ENCODE results near the gene PSMA7. TPM values are rescaled to one million over a fixed set of nuclear protein-coding genes. Genes with fewer than 3 reads are reported as not detected.
"Not testable (repeated sequence)": the region's sequence is repeated elsewhere in the genome, so short reads cannot be mapped to it uniquely, and the experiment has no call there.

The PSMA7 gene
- total RNA-seq, 1 donor from 2014 or later = 201 TPM

- no peaks in the 10 kb centered on the region for H3K36me3 Mint-ChIP-seq
- H3K9me3 Mint-ChIP-seq = no peaks in the 10 kb centered on the region
- no peak overlapping the region for H3K4me3 Mint-ChIP-seq
- H3K4me1 Mint-ChIP-seq = peaks cover 4% of the 10 kb centered on the region
- no peak overlapping the region for H3K27ac Mint-ChIP-seq
- H3K27me3 Mint-ChIP-seq (ENCODE audit: low read depth) = peaks cover 42% of the 10 kb centered on the region
- DNase-seq (ENCODE audit: low spot score in 2 of 2, unreplicated experiment in 2 of 2) = no peak
- no peak for TF ChIP-seq CTCF (IDR thresholded peaks at IDR 0.05; ENCODE audit: unreplicated experiment)
Observed at GRCh38 chr20:62118113-62119043, 24.8 kb downstream of the PSMA7 start.

GRCh38 chr20:62117658-62118057, 25.5 kb downstream of the PSMA7 start:
- no peak for DNase-seq (ENCODE audit: low spot score in 2 of 2, unreplicated experiment in 2 of 2)
- peaks cover 3% of the 10 kb centered on the region for H3K4me1 Mint-ChIP-seq
- no peak for TF ChIP-seq CTCF (IDR thresholded peaks at IDR 0.05; ENCODE audit: unreplicated experiment)
- H3K9me3 Mint-ChIP-seq = no peaks in the 10 kb centered on the region
- peaks cover 44% of the 10 kb centered on the region for H3K27me3 Mint-ChIP-seq (ENCODE audit: low read depth)
- H3K36me3 Mint-ChIP-seq = no peaks in the 10 kb centered on the region
- no peak overlapping the region for H3K27ac Mint-ChIP-seq
- no peak overlapping the region for H3K4me3 Mint-ChIP-seq

GRCh38 chr20:62117362-62117646, 25.9 kb downstream of the PSMA7 start:
- Mint-ChIP-seq H3K4me3 (no peak overlapping the region), H3K36me3 (no peaks in the 10 kb centered on the region), H3K27me3 (ENCODE audit: low read depth) (peaks cover 44% of the 10 kb centered on the region), H3K4me1 (peaks cover 3% of the 10 kb centered on the region), H3K27ac (no peak overlapping the region), H3K9me3 (no peaks in the 10 kb centered on the region)
- no peak for DNase-seq (ENCODE audit: low spot score in 2 of 2, unreplicated experiment in 2 of 2)
- TF ChIP-seq CTCF (IDR thresholded peaks at IDR 0.05; ENCODE audit: unreplicated experiment) = no peak

GRCh38 chr20:62116558-62117361, 26.4 kb downstream of the PSMA7 start:
- Mint-ChIP-seq H3K9me3 (no peaks in the 10 kb centered on the region), H3K4me3 (no peak overlapping the region), H3K27me3 (ENCODE audit: low read depth) (peaks cover 44% of the 10 kb centered on the region), H3K36me3 (no peaks in the 10 kb centered on the region), H3K4me1 (peaks cover 3% of the 10 kb centered on the region), H3K27ac (no peak overlapping the region)
- no peak for DNase-seq (ENCODE audit: low spot score in 2 of 2, unreplicated experiment in 2 of 2)
- no peak for TF ChIP-seq CTCF (IDR thresholded peaks at IDR 0.05; ENCODE audit: unreplicated experiment)

GRCh38 chr20:62115800-62116407, 27.3 kb downstream of the PSMA7 start:
- not testable (repeated sequence) for H3K4me3 Mint-ChIP-seq, H3K4me1 Mint-ChIP-seq

GRCh38 chr20:62114894-62115293, 28.3 kb downstream of the PSMA7 start:
- peaks cover 9% of the 10 kb centered on the region for H3K9me3 Mint-ChIP-seq
- H3K36me3 Mint-ChIP-seq = no peaks in the 10 kb centered on the region
- TF ChIP-seq CTCF (IDR thresholded peaks at IDR 0.05; ENCODE audit: unreplicated experiment) = no peak
- no peaks in the 10 kb centered on the region for H3K4me1 Mint-ChIP-seq
- H3K27me3 Mint-ChIP-seq (ENCODE audit: low read depth) = peaks cover 43% of the 10 kb centered on the region
- H3K4me3 Mint-ChIP-seq = no peak overlapping the region
- DNase-seq (ENCODE audit: low spot score in 2 of 2, unreplicated experiment in 2 of 2) = no peak
- no peak overlapping the region for H3K27ac Mint-ChIP-seq

More at GRCh38 chr20:62115800-62116407, 27.3 kb downstream of the PSMA7 start:
- not testable (repeated sequence) for H3K36me3 Mint-ChIP-seq; H3K27ac Mint-ChIP-seq; H3K9me3 Mint-ChIP-seq; DNase-seq (ENCODE audit: low spot score in 2 of 2, unreplicated experiment in 2 of 2)
- H3K27me3 Mint-ChIP-seq (ENCODE audit: low read depth) = peaks cover 44% of the 10 kb centered on the region

Measured in mesothelial cell of epicardium (in vitro differentiated cells).